Upper lobe of left lung (tissue), 4 donors: ENCODE data around the gene PDE9A.

ENCODE experiments used
- CTCF ChIP-seq, 6 experiments: fragments of 450-650 bp in 4 of 6; fragments of 200-600 bp in 2 of 6; sonication (generic) in 2 of 6; IDR thresholded peaks; one replicate each; pipeline ENCODE4 v1.5.1; 2016 to 2019; ENCODE audit warnings: antibody characterized with exemption in 6 of 6
- EP300 ChIP-seq, 4 donors: sonication (generic); formaldehyde crosslinking; IDR thresholded peaks; one replicate each; pipeline ENCODE4 v1.5.1; 2017; ENCODE audit warnings: antibody characterized with exemption in 4 of 4, control low read depth in 2 of 4
- POLR2A ChIP-seq, 4 donors: fragments of 450-650 bp; IDR thresholded peaks; one replicate each; pipeline ENCODE4 v1.5.1; 2016 to 2017; ENCODE audit warnings: antibody characterized with exemption in 4 of 4, mild to moderate bottlenecking in 2 of 4
- POLR2AphosphoS5 ChIP-seq, 2 donors: sonication (generic); formaldehyde crosslinking; IDR thresholded peaks; one replicate each; pipeline ENCODE4 v1.5.1; 2017; ENCODE audit warnings: antibody characterized with exemption in 2 of 2

- TF ChIP-seq CTCF (IDR thresholded peaks at IDR 0.05) (no peak), POLR2A (IDR thresholded peaks at IDR 0.05) (no peak), POLR2AphosphoS5 (IDR thresholded peaks at IDR 0.05) (no peak), EP300 (IDR thresholded peaks at IDR 0.05) (no peak)
Observed at GRCh38 chr21:42616446-42616845, 37.0 kb upstream of the PDE9A start.
